ENCODE data around the gene NKAIN1.

GRCh38 chr1:31214316-31215064 is 25.2 kb downstream of the NKAIN1 start:
- no peak for TF ChIP-seq EP300 (conservative IDR thresholded peaks at IDR 0.05; ENCODE audit: poor library complexity, severe bottlenecking)
- TF ChIP-seq EZH2 (IDR thresholded peaks at IDR 0.05; ENCODE audit: borderline replicate concordance, insufficient read depth, low read length, poor library complexity, severe bottlenecking) = no peak
- peak; percentile 28 for TF ChIP-seq CTCF (IDR thresholded peaks at IDR 0.05; ENCODE audit: poor library complexity, severe bottlenecking)
- TF ChIP-seq, protein P1, sequence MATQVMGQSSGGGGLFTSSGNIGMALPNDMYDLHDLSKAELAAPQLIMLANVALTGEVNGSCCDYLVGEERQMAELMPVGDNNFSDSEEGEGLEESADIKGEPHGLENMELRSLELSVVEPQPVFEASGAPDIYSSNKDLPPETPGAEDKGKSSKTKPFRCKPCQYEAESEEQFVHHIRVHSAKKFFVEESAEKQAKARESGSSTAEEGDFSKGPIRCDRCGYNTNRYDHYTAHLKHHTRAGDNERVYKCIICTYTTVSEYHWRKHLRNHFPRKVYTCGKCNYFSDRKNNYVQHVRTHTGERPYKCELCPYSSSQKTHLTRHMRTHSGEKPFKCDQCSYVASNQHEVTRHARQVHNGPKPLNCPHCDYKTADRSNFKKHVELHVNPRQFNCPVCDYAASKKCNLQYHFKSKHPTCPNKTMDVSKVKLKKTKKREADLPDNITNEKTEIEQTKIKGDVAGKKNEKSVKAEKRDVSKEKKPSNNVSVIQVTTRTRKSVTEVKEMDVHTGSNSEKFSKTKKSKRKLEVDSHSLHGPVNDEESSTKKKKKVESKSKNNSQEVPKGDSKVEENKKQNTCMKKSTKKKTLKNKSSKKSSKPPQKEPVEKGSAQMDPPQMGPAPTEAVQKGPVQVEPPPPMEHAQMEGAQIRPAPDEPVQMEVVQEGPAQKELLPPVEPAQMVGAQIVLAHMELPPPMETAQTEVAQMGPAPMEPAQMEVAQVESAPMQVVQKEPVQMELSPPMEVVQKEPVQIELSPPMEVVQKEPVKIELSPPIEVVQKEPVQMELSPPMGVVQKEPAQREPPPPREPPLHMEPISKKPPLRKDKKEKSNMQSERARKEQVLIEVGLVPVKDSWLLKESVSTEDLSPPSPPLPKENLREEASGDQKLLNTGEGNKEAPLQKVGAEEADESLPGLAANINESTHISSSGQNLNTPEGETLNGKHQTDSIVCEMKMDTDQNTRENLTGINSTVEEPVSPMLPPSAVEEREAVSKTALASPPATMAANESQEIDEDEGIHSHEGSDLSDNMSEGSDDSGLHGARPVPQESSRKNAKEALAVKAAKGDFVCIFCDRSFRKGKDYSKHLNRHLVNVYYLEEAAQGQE (IDR thresholded peaks at IDR 0.05; ENCODE audit: borderline replicate concordance) = no peak
- TF ChIP-seq SMC3 (conservative IDR thresholded peaks at IDR 0.05; ENCODE audit: poor library complexity) = no peak
- no peak for TF ChIP-seq POLR2AphosphoS5 (IDR thresholded peaks at IDR 0.05)
- no peak for TF ChIP-seq MXI1 (conservative IDR thresholded peaks at IDR 0.05; ENCODE audit: poor library complexity, severe bottlenecking)
- no peak for TF ChIP-seq RAD21 (conservative IDR thresholded peaks at IDR 0.05)
- TF ChIP-seq TAF1 (IDR thresholded peaks at IDR 0.05; ENCODE audit: low read depth) = no peak

All from neural cell (in vitro differentiated cells).